GM23338 (cell line): Measurements from ENCODE around the gene DGCR8. TPM values are rescaled to one million over a fixed set of nuclear protein-coding genes. Genes with fewer than 3 reads are reported as not detected.

Source experiments
- ATAC-seq: fragments of 200-7000 bp; cut with Tn5 transposase; 3 replicates; pipeline ENCODE4 v1.9.1; 2020
- DNase-seq: peaks from one replicate; pipeline ENCODE4 v3.0.0-alpha.2; 2015; ENCODE audit warnings: low spot score
- H2AFZ ChIP-seq: fragments of 200-600 bp; sonication (generic); 2 replicates; pipeline ENCODE4 v1.8.0; 2016; ENCODE audit warnings: antibody characterized with exemption, mild to moderate bottlenecking, moderate library complexity
- H3F3A ChIP-seq: fragments of 200-600 bp; sonication (generic); replicated peaks from 2 replicates; pipeline ENCODE4 v1.8.0; 2017; ENCODE audit warnings: antibody characterized with exemption, mixed run types, low read depth
- H3K27ac ChIP-seq: fragments of 200-600 bp; sonication (generic); 2 replicates; pipeline ENCODE4 v1.6.1; 2016; ENCODE audit warnings: low read depth
- H3K27me3 ChIP-seq: fragments of 200-600 bp; sonication (generic); 2 replicates; pipeline ENCODE4 v1.8.0; 2016; ENCODE audit warnings: mild to moderate bottlenecking, mixed run types, moderate library complexity; ENCODE audit not compliant: insufficient read depth
- H3K36me3 ChIP-seq: fragments of 200-600 bp; sonication (generic); 2 replicates; pipeline ENCODE4 v1.8.0; 2016; ENCODE audit warnings: mild to moderate bottlenecking; ENCODE audit not compliant: insufficient read depth
- H3K4me1 ChIP-seq: fragments of 200-600 bp; sonication (generic); 2 replicates; pipeline ENCODE4 v1.8.0; 2016; ENCODE audit warnings: mild to moderate bottlenecking, moderate library complexity; ENCODE audit not compliant: insufficient read depth
- H3K4me2 ChIP-seq: fragments of 200-600 bp; sonication (generic); 2 replicates; pipeline ENCODE4 v1.7.1; 2017; ENCODE audit warnings: mixed run types
- H3K4me3 ChIP-seq: fragments of 200-600 bp; sonication (generic); 2 replicates; pipeline ENCODE4 v1.6.1; 2016; ENCODE audit warnings: mixed run types
- H3K79me2 ChIP-seq: fragments of 200-600 bp; sonication (generic); replicated peaks from 2 replicates; pipeline ENCODE4 v1.8.0; 2017; ENCODE audit warnings: mild to moderate bottlenecking; ENCODE audit not compliant: insufficient read depth
- H3K9me2 ChIP-seq: fragments of 200-600 bp; sonication (generic); 2 replicates; pipeline ENCODE4 v1.8.0; 2017; ENCODE audit not compliant: insufficient read depth
- H4K20me1 ChIP-seq: fragments of 200-600 bp; sonication (generic); replicated peaks from 2 replicates; pipeline ENCODE4 v1.8.0; 2017; ENCODE audit warnings: mild to moderate bottlenecking; ENCODE audit not compliant: insufficient read depth
- H3K27ac Mint-ChIP-seq: 2 replicates; pipeline ENCODE4 v1.8.0; 2020; ENCODE audit warnings: inconsistent platforms, mild to moderate bottlenecking, moderate library complexity, mixed read lengths
- H3K27me3 Mint-ChIP-seq: 3 replicates; pipeline ENCODE4 v1.8.0; 2022; ENCODE audit warnings: low read depth, mild to moderate bottlenecking, moderate library complexity, mixed read lengths, inconsistent platforms; ENCODE audit not compliant: insufficient read depth, poor library complexity
- H3K36me3 Mint-ChIP-seq: 3 replicates; pipeline ENCODE4 v1.8.0; 2021; ENCODE audit warnings: low read depth, mild to moderate bottlenecking, inconsistent platforms, moderate library complexity, mixed read lengths
- H3K4me1 Mint-ChIP-seq: 3 replicates; pipeline ENCODE4 v1.8.0; 2020; ENCODE audit warnings: mild to moderate bottlenecking, inconsistent platforms, mixed read lengths
- H3K4me3 Mint-ChIP-seq: 3 replicates; pipeline ENCODE4 v1.8.0; 2021; ENCODE audit warnings: moderate library complexity, mild to moderate bottlenecking, inconsistent platforms, mixed read lengths
- H3K9me3 Mint-ChIP-seq: 3 replicates; pipeline ENCODE4 v1.8.0; 2020; ENCODE audit warnings: moderate library complexity, mild to moderate bottlenecking, inconsistent platforms, mixed read lengths
- CREB1 ChIP-seq: fragments of 250-450 bp; sonication (Bioruptor Pico); IDR thresholded peaks from 2 replicates; pipeline ENCODE4 v1.5.0; 2020; ENCODE audit warnings: low read depth, mild to moderate bottlenecking, moderate library complexity
- EZH2 ChIP-seq: fragments of 200-600 bp; sonication (generic); IDR thresholded peaks from one replicate; pipeline ENCODE4 v1.8.0; 2017; ENCODE audit warnings: antibody characterized with exemption, mild to moderate bottlenecking, low read depth; ENCODE audit not compliant: unreplicated experiment
- EZH2phosphoT487 ChIP-seq: fragments of 200-600 bp; sonication (generic); IDR thresholded peaks from one replicate; pipeline ENCODE4 v1.8.1; 2018; ENCODE audit warnings: antibody characterized with exemption; ENCODE audit not compliant: unreplicated experiment
- JUNB ChIP-seq: IDR thresholded peaks from one replicate; pipeline ENCODE4 v1.6.1; 2016; ENCODE audit warnings: antibody characterized with exemption; ENCODE audit not compliant: unreplicated experiment
- NANOG ChIP-seq: IDR thresholded peaks from 2 replicates; pipeline ENCODE4 v1.6.1; 2016; ENCODE audit warnings: antibody characterized with exemption, borderline replicate concordance
- POLR2AphosphoS5 ChIP-seq: IDR thresholded peaks from 2 replicates; pipeline ENCODE4 v1.6.1; 2016; ENCODE audit warnings: antibody characterized with exemption, low read depth
- STAT1 ChIP-seq: IDR thresholded peaks from one replicate; pipeline ENCODE4 v1.6.1; 2016; ENCODE audit warnings: antibody characterized with exemption; ENCODE audit not compliant: unreplicated experiment
- ZNF114 ChIP-seq: fragments of 250-450 bp; sonication (Bioruptor Pico); IDR thresholded peaks from 2 replicates; pipeline ENCODE4 v1.5.0; 2020; ENCODE audit warnings: mild to moderate bottlenecking, moderate library complexity
- ZNF331 ChIP-seq: fragments of 250-450 bp; sonication (Bioruptor Pico); IDR thresholded peaks from 2 replicates; pipeline ENCODE4 v1.5.0; 2020; ENCODE audit warnings: low read depth, mild to moderate bottlenecking, moderate library complexity
- polyA plus RNA-seq: library from polyadenylated mRNA; unstranded; fragments of >200 nt; fragmentation: Nextera tagmentation; extraction: Ambion mirVana; gene quantifications from 2 replicates; pipeline ENCODE4 v1.2.1, GENCODE V29; 2016
- total RNA-seq: library from RNA; depleted of rRNA; stranded (reverse); fragments of >200 nt; shearing (Covaris generic); gene quantifications from 2 replicates; pipeline ENCODE4 v1.2.3, GENCODE V29; 2014
- TF ChIP-seq, protein P1 (sequence below): IDR thresholded peaks from one replicate; pipeline ENCODE4 v1.6.1; 2018; ENCODE audit warnings: antibody characterized with exemption; ENCODE audit not compliant: unreplicated experiment
- TF ChIP-seq, protein P2 (sequence below), 2 experiments: fragments of 200-600 bp in 1 of 2; sonication (generic) in 1 of 2; conservative IDR thresholded peaks; 2 replicates each; pipeline versions ENCODE4 v1.5.1 to v1.6.1; 2016 to 2017; ENCODE audit warnings: antibody characterized with exemption in 2 of 2, low read depth in 2 of 2, mild to moderate bottlenecking in 2 of 2, moderate library complexity in 1 of 2
- TF ChIP-seq, protein P3 (sequence below): fragments of 250-450 bp; sonication (Bioruptor Pico); IDR thresholded peaks from 2 replicates; pipeline ENCODE4 v1.5.0; 2020; ENCODE audit warnings: mild to moderate bottlenecking, moderate library complexity
- TF ChIP-seq, protein P4 (sequence below): IDR thresholded peaks from 2 replicates; pipeline ENCODE4 v1.6.1; 2016; ENCODE audit warnings: antibody characterized with exemption

The DGCR8 gene
- total and polyA plus RNA-seq, 2 experiments from 2014 or later, result 12.2 to 48.9 TPM

DNA sequence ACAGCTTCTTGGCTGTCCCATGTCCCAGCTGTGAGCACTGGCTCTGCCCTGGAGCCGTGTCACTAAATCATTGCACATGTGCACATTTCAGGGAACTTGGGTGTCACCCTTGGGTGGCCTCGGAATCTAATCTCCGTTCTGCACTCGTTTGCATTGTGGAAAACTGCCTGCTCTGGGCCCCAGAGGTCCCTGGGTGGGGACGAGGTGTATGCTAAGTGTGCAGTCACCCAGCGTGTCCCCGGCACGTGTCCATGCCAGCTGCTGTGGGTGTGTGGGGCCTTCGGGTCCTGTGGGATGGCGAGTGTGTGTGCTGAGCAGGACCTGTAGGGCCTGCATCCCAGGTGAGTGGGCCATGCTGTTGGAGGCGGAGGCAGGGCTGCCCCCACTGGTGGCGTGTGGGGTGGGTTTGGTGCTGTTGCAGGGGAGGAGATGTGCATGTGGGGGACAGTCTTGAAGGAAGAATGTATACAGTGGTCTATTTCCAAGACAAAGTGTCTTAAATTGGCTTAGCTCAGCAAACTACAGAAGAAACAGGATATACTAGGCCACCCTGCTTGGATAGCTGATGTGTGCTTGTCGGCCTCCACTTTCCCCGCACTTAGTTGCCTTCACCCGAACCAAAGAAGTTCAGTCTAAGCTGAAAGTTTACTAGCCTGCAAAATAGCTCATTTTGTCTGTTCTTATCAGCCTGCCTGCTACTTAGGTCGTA lies 44.5 kb upstream of the DGCR8 start:
- H3K9me2 ChIP-seq, result no peaks in the 10 kb centered on the region
- Mint-ChIP-seq H3K9me3 (no peaks in the 10 kb centered on the region), H3K4me1 (no peaks in the 10 kb centered on the region), H3K27ac (no peak overlapping the region), H3K4me3 (no peak overlapping the region), H3K36me3 (no peaks in the 10 kb centered on the region; the same call in 2 of the 3 replicates), H3K27me3 (peaks cover 11% of the 10 kb centered on the region)
- H3K4me2 ChIP-seq, result no peak overlapping the region
- no peaks in the 10 kb centered on the region for H3K79me2 ChIP-seq
- H3F3A ChIP-seq, result no peaks in the 10 kb centered on the region
- no peaks in the 10 kb centered on the region; the same call in 1 of the 2 replicates for H4K20me1 ChIP-seq
- H2AFZ ChIP-seq, result no peak overlapping the region
- H3K4me3 ChIP-seq, result no peak overlapping the region
- DNase-seq, result no peak
- no peak overlapping the region for H3K27ac ChIP-seq
- H3K27me3 ChIP-seq, result no peaks in the 10 kb centered on the region
- H3K36me3 ChIP-seq, result no peaks in the 10 kb centered on the region
- no peak for TF ChIP-seq NANOG
- TF ChIP-seq ZNF331 (CRISPR knock-in tag), result no peak
- TF ChIP-seq, protein P1, sequence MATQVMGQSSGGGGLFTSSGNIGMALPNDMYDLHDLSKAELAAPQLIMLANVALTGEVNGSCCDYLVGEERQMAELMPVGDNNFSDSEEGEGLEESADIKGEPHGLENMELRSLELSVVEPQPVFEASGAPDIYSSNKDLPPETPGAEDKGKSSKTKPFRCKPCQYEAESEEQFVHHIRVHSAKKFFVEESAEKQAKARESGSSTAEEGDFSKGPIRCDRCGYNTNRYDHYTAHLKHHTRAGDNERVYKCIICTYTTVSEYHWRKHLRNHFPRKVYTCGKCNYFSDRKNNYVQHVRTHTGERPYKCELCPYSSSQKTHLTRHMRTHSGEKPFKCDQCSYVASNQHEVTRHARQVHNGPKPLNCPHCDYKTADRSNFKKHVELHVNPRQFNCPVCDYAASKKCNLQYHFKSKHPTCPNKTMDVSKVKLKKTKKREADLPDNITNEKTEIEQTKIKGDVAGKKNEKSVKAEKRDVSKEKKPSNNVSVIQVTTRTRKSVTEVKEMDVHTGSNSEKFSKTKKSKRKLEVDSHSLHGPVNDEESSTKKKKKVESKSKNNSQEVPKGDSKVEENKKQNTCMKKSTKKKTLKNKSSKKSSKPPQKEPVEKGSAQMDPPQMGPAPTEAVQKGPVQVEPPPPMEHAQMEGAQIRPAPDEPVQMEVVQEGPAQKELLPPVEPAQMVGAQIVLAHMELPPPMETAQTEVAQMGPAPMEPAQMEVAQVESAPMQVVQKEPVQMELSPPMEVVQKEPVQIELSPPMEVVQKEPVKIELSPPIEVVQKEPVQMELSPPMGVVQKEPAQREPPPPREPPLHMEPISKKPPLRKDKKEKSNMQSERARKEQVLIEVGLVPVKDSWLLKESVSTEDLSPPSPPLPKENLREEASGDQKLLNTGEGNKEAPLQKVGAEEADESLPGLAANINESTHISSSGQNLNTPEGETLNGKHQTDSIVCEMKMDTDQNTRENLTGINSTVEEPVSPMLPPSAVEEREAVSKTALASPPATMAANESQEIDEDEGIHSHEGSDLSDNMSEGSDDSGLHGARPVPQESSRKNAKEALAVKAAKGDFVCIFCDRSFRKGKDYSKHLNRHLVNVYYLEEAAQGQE, result no peak
- TF ChIP-seq CREB1 (CRISPR knock-in tag), result no peak
- TF ChIP-seq POLR2AphosphoS5, result no peak
- TF ChIP-seq, protein P2, sequence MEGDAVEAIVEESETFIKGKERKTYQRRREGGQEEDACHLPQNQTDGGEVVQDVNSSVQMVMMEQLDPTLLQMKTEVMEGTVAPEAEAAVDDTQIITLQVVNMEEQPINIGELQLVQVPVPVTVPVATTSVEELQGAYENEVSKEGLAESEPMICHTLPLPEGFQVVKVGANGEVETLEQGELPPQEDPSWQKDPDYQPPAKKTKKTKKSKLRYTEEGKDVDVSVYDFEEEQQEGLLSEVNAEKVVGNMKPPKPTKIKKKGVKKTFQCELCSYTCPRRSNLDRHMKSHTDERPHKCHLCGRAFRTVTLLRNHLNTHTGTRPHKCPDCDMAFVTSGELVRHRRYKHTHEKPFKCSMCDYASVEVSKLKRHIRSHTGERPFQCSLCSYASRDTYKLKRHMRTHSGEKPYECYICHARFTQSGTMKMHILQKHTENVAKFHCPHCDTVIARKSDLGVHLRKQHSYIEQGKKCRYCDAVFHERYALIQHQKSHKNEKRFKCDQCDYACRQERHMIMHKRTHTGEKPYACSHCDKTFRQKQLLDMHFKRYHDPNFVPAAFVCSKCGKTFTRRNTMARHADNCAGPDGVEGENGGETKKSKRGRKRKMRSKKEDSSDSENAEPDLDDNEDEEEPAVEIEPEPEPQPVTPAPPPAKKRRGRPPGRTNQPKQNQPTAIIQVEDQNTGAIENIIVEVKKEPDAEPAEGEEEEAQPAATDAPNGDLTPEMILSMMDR (conservative IDR thresholded peaks at IDR 0.05; ENCODE audit: low read depth in 2 of 2), result no peak
- no peak for TF ChIP-seq EZH2phosphoT487
- TF ChIP-seq, protein P3, sequence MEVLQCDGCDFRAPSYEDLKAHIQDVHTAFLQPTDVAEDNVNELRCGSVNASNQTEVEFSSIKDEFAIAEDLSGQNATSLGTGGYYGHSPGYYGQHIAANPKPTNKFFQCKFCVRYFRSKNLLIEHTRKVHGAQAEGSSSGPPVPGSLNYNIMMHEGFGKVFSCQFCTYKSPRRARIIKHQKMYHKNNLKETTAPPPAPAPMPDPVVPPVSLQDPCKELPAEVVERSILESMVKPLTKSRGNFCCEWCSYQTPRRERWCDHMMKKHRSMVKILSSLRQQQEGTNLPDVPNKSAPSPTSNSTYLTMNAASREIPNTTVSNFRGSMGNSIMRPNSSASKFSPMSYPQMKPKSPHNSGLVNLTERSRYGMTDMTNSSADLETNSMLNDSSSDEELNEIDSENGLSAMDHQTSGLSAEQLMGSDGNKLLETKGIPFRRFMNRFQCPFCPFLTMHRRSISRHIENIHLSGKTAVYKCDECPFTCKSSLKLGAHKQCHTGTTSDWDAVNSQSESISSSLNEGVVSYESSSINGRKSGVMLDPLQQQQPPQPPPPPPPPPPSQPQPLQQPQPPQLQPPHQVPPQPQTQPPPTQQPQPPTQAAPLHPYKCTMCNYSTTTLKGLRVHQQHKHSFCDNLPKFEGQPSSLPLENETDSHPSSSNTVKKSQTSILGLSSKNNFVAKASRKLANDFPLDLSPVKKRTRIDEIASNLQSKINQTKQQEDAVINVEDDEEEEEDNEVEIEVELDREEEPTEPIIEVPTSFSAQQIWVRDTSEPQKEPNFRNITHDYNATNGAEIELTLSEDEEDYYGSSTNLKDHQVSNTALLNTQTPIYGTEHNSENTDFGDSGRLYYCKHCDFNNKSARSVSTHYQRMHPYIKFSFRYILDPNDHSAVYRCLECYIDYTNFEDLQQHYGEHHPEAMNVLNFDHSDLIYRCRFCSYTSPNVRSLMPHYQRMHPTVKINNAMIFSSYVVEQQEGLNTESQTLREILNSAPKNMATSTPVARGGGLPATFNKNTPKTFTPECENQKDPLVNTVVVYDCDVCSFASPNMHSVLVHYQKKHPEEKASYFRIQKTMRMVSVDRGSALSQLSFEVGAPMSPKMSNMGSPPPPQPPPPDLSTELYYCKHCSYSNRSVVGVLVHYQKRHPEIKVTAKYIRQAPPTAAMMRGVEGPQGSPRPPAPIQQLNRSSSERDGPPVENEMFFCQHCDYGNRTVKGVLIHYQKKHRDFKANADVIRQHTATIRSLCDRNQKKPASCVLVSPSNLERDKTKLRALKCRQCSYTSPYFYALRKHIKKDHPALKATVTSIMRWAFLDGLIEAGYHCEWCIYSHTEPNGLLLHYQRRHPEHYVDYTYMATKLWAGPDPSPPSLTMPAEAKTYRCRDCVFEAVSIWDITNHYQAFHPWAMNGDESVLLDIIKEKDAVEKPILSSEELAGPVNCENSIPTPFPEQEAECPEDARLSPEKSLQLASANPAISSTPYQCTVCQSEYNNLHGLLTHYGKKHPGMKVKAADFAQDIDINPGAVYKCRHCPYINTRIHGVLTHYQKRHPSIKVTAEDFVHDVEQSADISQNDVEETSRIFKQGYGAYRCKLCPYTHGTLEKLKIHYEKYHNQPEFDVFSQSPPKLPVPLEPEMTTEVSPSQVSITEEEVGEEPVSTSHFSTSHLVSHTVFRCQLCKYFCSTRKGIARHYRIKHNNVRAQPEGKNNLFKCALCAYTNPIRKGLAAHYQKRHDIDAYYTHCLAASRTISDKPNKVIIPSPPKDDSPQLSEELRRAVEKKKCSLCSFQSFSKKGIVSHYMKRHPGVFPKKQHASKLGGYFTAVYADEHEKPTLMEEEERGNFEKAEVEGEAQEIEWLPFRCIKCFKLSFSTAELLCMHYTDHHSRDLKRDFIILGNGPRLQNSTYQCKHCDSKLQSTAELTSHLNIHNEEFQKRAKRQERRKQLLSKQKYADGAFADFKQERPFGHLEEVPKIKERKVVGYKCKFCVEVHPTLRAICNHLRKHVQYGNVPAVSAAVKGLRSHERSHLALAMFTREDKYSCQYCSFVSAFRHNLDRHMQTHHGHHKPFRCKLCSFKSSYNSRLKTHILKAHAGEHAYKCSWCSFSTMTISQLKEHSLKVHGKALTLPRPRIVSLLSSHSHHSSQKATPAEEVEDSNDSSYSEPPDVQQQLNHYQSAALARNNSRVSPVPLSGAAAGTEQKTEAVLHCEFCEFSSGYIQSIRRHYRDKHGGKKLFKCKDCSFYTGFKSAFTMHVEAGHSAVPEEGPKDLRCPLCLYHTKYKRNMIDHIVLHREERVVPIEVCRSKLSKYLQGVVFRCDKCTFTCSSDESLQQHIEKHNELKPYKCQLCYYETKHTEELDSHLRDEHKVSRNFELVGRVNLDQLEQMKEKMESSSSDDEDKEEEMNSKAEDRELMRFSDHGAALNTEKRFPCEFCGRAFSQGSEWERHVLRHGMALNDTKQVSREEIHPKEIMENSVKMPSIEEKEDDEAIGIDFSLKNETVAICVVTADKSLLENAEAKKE (CRISPR knock-in tag), result no peak
- no peak for TF ChIP-seq STAT1
- no peak for TF ChIP-seq JUNB
- no peak for TF ChIP-seq ZNF114 (CRISPR knock-in tag)
- TF ChIP-seq EZH2, result no peak
- TF ChIP-seq, protein P4, sequence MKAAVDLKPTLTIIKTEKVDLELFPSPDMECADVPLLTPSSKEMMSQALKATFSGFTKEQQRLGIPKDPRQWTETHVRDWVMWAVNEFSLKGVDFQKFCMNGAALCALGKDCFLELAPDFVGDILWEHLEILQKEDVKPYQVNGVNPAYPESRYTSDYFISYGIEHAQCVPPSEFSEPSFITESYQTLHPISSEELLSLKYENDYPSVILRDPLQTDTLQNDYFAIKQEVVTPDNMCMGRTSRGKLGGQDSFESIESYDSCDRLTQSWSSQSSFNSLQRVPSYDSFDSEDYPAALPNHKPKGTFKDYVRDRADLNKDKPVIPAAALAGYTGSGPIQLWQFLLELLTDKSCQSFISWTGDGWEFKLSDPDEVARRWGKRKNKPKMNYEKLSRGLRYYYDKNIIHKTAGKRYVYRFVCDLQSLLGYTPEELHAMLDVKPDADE, result no peak
- no peaks in the 10 kb centered on the region for H3K4me1 ChIP-seq
- ATAC-seq, result no peak
